Epithelial cell of prostate (primary cell): Measurements from ENCODE around the gene NUMA1.

Experiments
- DNase-seq: peaks from one replicate; pipeline ENCODE4 v3.0.0-alpha.2; 2011; ENCODE audit warnings: low read depth, low spot score
- H3K27ac ChIP-seq: fragments of 450-650 bp; 2 replicates; pipeline ENCODE4 v1.5.1; 2017; ENCODE audit warnings: mild to moderate bottlenecking

Gene NUMA1

DNA sequence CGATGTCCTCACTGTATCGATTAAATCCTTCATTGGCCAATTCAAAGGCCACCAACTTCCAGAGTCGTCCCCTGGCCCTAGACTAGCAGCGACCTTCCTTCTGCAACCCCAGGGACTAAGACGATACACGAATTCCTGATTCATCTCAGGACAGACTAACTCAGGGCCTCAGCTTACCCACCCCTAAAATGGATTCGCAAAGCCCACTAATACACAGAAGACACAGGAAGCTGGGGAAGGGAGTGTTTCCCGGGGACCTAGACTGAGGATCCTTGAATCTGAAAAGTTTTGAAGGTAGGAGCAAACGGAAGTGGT is 22.2 kb upstream of the NUMA1 start:
- no peak for DNase-seq

GRCh38 chr11:72102162-72102561 is 21.8 kb upstream of the NUMA1 start:
- H3K27ac ChIP-seq: peak overlapping the region; percentile 94
- no peak for DNase-seq

More for the DNA sequence above, 22.2 kb upstream of the NUMA1 start:
- peak overlapping the region; percentile 94 for H3K27ac ChIP-seq

DNA sequence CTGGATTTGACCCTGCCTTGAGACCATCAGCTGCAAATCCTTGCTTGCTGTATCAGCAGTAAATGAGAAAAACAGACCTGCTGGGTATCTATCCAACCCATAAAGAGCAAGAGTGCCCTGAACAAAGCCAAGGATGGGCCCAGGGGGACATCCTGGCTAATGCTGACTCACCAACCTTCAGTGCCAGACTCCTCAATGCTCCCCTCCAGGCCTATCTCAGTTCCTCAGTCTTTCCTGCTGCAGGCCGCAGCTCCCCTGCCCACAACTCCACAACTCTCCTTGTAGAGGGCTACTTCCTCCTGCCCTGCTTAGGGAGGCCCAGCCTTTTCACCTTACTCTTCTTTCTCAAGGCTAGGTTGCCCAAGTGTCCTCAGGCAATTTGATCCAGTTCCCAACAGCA is 20.1 kb upstream of the NUMA1 start:
- H3K27ac ChIP-seq: peak overlapping the region; percentile 94
- DNase-seq: no peak

GRCh38 chr11:72100009-72100408 is 19.7 kb upstream of the NUMA1 start:
- peak overlapping the region; percentile 94 for H3K27ac ChIP-seq
- DNase-seq: no peak

DNA sequence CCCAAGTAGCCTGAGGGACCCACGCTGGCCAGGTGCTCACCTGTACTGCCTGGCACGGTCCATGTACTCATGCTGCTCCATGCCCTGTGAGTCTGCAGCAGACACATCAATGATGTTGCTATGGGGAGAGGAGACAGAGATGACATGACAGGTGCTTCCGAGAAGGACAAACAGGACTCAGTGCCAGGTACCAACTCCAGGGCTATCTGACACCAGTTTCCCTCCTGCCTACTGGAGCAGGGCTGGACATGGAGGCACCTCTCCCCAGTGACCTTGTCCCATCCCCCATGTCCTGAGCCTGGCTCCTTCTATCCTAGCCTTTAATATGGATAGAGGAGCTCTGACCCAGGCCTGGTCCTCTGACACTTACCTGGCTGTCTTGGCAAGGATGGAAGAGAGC is 18.4 kb upstream of the NUMA1 start:
- H3K27ac ChIP-seq: no peak overlapping the region
- no peak for DNase-seq

DNA sequence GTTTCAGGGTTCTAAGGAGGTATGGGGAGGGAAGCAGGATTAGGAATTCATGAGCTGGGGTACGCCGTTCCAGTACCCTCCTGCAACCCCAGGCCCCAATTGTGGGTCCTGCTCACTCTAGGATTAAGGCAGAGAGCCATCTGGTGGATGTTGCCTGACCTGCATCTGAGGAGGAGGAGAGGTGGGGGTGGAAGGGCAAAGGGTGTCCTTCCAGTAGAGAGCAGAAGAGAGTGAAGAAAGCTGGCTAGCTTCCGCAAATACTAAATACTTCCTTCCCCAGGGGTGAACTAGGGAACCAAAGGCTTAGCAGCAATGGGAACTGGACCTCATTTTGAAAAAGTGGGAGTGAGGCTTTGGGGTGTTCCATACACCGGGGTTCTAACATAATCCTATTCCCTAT is 10.9 kb upstream of the NUMA1 start:
- no peak for DNase-seq
- peak overlapping the region; percentile 20 for H3K27ac ChIP-seq

DNA sequence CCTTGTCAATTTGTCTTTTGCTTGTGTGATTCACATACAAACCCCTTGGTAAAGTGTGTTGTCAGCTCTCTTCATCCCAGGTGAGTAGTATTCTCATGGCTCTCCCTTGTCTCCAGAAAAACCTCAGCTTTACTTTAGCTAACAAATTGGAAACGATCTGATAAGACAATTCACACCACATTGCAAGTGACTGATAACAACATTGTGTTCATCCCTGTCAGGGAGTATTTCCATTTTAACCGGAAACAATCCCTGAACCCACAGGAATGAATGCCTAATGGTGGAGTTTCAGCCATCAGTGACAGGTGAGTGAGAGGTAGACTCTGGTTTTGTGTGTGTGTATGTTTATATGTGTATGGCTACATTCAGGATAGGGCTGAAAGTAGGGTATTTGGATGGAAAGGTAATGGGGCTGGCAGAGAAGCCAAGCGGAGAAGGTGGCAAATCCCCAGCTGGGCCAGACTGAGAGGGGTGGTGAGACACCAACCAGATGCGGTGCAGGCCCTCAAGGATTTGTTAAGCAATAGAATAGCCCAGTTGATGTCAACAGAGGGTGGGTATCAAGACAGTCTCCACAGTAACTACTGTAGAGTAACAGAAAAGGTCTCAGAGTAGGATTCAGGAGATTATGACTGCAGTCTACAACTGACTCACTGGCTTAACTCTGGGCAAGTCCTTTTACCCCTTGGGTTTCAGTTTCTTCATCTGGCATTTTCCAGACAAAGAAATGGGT is 7.9 kb upstream of the NUMA1 start:
- no peak overlapping the region for H3K27ac ChIP-seq
- no peak for DNase-seq

DNA sequence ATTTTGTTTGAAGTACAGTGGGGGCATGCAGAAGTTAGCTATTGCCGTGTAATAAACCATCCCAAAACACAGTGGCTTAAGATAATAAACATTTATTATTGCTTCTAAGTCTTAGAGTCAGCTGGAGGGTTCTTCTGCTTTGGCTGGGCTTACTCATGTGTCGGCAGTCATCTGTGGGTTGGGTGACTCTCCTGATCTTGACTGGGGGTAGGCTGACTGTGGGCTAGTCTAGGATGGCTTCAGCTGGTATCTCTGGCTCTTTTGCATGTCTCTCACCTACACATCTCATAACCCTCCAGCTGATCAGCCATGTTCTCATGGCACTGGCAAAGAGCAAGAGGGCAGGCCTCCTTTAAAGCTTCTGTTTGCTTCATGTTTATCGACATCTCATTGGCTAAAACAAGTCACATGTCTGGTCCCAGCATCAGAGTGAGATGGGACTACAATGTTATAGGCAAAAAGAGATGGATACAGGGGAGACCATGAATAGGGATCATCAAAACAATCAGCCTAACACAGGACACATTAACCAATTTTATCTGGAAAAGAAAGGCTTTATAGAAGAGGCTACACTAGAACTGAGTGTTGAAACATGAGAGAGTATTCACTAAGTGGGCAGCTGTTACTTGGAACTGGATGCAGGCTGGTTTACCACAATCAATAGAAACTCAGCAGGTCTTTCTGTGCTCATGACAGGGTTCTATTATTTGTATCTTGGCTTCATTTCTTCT is 5.4 kb upstream of the NUMA1 start:
- DNase-seq: no peak
- no peak overlapping the region for H3K27ac ChIP-seq

DNA sequence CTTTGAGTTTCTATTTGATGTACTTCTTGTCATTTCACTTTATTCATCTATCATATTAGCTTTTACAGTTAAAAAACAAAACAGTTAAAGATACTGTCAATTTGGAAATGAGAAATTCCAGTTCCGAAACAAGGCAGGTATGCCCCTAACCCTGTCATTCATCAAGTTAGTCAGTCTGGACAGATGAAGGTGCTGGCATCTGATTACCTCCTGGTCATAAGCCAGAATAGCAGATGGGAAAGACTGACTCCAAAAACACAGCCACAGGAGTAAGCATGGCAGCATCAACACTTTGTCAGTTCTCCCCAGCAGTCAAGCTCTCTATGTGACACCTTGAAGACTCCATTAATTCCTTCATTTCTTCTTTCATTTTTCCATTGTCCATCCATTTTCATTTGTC is 4.6 kb upstream of the NUMA1 start:
- peak overlapping the region; percentile 60 for H3K27ac ChIP-seq
- no peak for DNase-seq

DNA sequence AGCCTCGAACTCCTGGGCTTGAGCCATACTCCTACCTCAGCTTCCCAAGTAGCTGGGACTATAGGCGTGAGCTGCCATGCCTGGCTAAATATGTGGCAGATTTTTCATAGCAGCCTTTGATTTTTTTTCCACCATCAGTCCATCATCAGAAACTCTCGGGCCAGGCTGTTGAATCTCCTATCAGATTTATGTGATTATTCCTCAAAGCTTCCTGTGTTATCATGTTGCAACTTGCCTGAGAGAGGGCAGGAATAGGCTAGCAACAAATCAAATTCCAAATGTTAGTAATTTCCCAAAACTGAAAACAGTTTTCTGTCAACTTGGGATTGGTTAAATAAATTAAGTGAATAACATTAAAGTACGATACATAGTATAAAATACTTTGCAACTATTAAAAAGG is 3.7 kb upstream of the NUMA1 start:
- H3K27ac ChIP-seq: peak overlapping the region; percentile 60
- DNase-seq: no peak

- DNase-seq: no peak
- peak overlapping the region; percentile 60 for H3K27ac ChIP-seq
These were observed 3.1 kb upstream of the NUMA1 start for GRCh38 chr11:72083414-72083813.

DNA sequence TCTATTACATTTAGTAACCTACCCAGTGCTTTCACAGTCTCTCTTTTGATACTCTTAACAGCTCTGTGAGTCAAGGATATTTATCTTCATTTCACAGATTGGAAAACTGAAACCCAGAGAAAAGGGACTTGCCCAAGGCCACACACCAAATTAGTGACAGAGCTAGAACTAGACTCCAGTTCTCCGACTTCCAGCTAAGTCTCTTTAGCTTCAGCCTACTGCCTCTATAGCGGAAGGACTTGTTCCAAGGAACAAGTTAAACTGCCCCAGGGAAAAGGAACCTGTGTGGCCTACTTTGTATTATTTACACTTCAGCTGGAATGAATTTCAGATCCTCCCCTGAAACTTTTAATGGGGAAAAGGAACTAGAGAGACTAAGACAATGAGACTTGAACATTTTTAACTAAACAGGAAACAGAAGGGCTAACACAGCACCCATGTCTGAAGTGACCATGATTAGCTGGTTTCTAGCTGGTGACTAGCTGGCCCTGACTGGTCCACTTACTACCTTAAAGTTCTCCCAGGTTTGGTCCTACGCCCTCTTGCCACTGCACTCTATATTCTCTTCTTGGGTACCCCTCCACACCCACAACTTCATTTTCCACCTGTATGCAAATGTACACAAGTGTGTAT is 1.6 kb upstream of the NUMA1 start:
- peak overlapping the region; percentile 81 for H3K27ac ChIP-seq
- no peak for DNase-seq

DNA sequence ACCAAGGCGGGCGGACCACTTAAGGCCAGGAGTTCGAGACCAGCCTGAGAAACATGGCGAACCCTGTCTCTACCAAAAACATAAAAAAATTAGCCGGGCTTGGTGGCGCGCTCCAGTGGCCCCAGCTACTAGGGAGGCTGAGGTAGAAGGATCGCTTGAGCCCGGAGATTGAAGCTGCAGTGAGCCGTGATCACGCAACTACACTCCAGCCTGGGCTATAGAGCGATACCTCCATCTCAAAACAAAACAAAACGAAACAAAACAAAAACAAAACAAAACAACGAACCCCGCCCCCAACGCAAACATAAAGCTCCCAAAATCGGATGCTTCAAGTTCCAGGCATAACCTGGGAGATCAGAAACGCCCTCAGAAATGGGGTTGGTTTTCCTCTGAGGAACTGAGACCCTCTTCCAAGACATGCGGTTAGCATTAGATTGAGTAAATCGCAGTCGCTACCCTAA is 872 bp upstream of the NUMA1 start:
- no peak for DNase-seq
- peak overlapping the region; percentile 81 for H3K27ac ChIP-seq

DNA sequence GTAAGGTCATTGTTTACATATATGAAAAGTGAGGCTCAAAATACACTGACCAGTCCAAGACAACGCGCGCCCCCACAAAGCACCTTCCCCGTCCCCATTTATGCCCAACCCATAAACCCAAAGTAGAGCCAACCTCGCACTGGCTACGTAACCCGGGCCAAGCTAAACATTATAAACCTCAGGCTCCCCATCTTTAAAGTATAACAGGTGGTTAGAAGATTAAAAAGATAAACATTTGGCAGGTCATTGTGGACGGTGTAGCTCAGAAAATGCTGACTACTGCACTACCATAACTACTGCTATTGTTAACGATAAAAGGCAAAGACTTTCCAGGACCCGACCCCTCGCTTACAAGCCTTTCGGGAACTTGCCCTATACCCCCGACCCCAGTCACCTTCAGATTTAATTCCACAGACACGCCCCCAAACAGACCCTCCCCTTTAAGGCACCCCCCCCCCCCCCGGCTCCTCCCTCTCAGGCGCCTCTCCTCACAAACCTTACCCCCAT is 470 bp downstream of the NUMA1 start:
- no peak for DNase-seq

DNA sequence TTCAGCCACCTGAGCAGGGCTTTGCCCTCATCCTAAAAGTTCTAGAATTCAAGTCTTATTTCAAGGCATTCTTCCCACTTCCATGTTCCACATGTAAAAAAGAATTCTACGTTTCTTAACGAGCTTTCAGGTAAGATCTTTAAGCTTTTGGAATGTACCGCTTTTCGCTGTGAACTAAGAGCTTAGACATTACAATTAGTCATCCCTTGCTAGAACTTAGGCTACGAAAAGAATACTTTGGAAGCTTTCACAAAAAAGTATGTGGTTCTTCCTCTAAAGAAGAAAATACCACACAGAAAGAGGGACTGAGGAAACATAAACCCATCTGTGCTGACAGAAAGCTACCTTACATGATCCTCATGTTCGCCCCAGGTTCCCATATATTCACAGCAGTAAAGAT is 1.9 kb downstream of the NUMA1 start:
- peak overlapping the region; percentile 81 for H3K27ac ChIP-seq
- DNase-seq: no peak

More for the DNA sequence above, 470 bp downstream of the NUMA1 start:
- H3K27ac ChIP-seq: peak overlapping the region; percentile 81

DNA sequence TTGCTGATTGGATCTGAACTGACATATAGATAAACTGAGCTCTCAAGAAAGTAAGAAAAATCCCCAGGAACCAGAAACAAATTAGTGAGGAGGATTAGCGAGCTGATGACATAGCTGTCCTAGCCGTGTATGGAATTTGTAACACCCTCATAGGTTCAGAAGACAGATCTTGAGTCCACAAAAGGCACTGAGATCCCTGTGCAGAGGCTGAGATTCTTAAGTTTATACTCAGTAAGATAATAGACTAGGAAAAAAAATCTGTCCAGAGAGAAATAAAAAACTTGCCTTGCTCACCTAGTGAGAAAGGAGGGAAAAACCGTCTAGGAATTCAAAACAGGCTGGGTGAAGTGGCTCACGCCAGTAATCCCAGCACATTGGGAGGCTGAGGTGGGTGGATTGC is 4.6 kb downstream of the NUMA1 start:
- H3K27ac ChIP-seq: no peak overlapping the region
- no peak for DNase-seq

- no peak for DNase-seq
- no peak overlapping the region for H3K27ac ChIP-seq
These were observed 5.2 kb downstream of the NUMA1 start for GRCh38 chr11:72075109-72075508.

DNA sequence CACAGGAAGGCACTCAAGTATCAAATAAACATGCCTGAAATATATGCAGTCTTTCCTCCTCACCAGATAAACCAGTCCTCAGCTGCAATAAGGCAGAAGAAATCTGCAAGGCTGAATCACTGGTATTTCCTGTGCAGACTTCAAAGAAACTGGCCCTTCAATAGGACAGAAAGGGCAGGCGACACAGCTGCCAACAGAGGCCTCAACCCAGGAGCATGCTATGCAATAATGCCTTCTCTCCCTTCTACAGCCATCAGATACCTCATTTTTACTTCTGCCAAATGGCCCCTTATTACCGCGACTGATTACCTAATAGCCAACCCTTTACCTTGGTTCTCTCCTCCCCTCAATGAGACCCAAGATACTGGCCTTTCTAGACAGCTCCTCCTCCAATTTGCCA is 8.0 kb downstream of the NUMA1 start:
- peak overlapping the region; percentile 95 for H3K27ac ChIP-seq
- DNase-seq: no peak

- peak overlapping the region; percentile 95 for H3K27ac ChIP-seq
- DNase-seq: no peak
These were observed 9.9 kb downstream of the NUMA1 start for GRCh38 chr11:72070491-72070890.

DNA sequence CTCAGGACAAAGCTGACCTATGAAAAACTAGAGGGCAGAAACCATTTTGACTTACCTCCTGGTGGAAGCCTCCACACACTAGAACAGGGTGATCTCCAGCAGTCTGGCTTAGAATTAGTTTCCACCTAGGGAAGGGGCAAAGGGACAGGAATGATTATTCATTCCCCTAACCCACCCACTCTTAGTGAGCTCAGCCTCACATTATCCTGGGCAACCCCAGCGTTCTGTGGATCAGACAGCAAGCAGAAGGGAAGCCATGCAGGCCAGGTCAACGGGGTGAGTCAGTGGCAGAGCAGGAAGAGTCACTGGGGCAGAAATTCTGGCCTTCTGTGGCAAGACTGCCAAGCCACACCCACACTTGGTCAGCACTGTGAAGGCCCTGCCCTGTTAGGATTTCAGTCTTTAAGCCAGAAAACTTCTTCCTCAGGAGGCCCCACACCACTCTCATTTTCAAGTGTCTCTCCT is 10.5 kb downstream of the NUMA1 start:
- peak overlapping the region; percentile 95 for H3K27ac ChIP-seq
- DNase-seq: no peak

DNA sequence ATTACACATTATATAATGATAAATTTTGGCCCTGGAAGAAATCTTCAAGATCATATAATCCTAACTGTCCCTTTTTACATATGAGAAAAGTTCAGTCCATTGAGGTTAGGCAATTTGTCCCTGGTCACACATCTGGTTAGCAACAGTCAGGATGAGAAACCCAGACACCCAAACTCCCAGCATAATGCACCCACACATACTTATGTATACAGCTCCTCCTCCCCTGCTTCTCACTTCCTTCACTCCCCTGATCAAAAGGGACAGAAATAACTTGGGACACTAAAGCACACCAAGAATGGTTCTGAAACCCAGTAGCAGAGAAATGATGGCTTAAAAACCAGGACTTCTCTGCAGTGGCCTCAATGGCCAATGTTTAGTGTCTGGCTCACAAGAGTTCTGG is 11.1 kb downstream of the NUMA1 start:
- H3K27ac ChIP-seq: peak overlapping the region; percentile 95
- DNase-seq: no peak
